VCaP (cell line): ENCODE measurements around the gene TH.

ENCODE experiments used
- H3K27ac ChIP-seq: fragments of 450-650 bp; 2 replicates; pipeline ENCODE4 v1.5.1; 2017
- CTCF ChIP-seq: fragments of 450-650 bp; conservative IDR thresholded peaks from 2 replicates; pipeline ENCODE4 v1.5.1; 2017; ENCODE audit warnings: mild to moderate bottlenecking, moderate library complexity

Gene TH

GRCh38 chr11:2151500-2152257 lies 19.9 kb downstream of the TH start:
- peak; percentile 85 for TF ChIP-seq CTCF
- H3K27ac ChIP-seq = peak overlapping the region; percentile 37; the same call in 1 of the 2 replicates

GRCh38 chr11:2149864-2150847 lies 21.5 kb downstream of the TH start:
- H3K27ac ChIP-seq = no peak overlapping the region
- peak; percentile 75 for TF ChIP-seq CTCF

GRCh38 chr11:2149460-2149859 lies 22.2 kb downstream of the TH start:
- TF ChIP-seq CTCF = no peak
- H3K27ac ChIP-seq = no peak overlapping the region

- no peak for TF ChIP-seq CTCF
- H3K27ac ChIP-seq = no peak overlapping the region
These were observed 23.0 kb downstream of the TH start for GRCh38 chr11:2148595-2148994.

- no peak for TF ChIP-seq CTCF
- no peak overlapping the region for H3K27ac ChIP-seq
These were observed 24.2 kb downstream of the TH start for GRCh38 chr11:2147391-2147790.

GRCh38 chr11:2146051-2146450 lies 25.6 kb downstream of the TH start:
- TF ChIP-seq CTCF = no peak
- H3K27ac ChIP-seq = no peak overlapping the region

- no peak for TF ChIP-seq CTCF
- no peak overlapping the region for H3K27ac ChIP-seq
These were observed 26.9 kb downstream of the TH start for GRCh38 chr11:2144544-2145248.
